HEK293 (cell line): ENCODE results near the gene GCLM.

Source experiments
- CTCF ChIP-seq: fragments of 450-650 bp; formaldehyde crosslinking; IDR thresholded peaks from 2 replicates; pipeline ENCODE4 v1.5.1; 2016; ENCODE audit warnings: missing biosample characterization, missing genetic modification characterization
- ZBTB7A ChIP-seq: fragments of 450-650 bp; formaldehyde crosslinking; IDR thresholded peaks from 2 replicates; pipeline ENCODE4 v1.5.1; 2016; ENCODE audit warnings: low read depth, missing biosample characterization, missing genetic modification characterization
- ZNF138 ChIP-seq: fragments of 450-650 bp; formaldehyde crosslinking; IDR thresholded peaks from 2 replicates; pipeline ENCODE4 v1.5.1; 2016; ENCODE audit warnings: missing biosample characterization, missing genetic modification characterization, borderline replicate concordance
- ZNF76 ChIP-seq: fragments of 450-650 bp; formaldehyde crosslinking; IDR thresholded peaks from 2 replicates; pipeline ENCODE4; 2016; ENCODE audit warnings: low read depth, missing biosample characterization, missing genetic modification characterization, borderline replicate concordance

GRCh38 chr1:93839753-93840152 lies 69.5 kb downstream of the GCLM start:
- no peak for TF ChIP-seq ZBTB7A
- no peak for TF ChIP-seq ZNF76
- TF ChIP-seq CTCF (tag by site-specific recombination): no peak
- TF ChIP-seq ZNF138 (tag by site-specific recombination): no peak
